Measurements from ENCODE around the gene NRCAM. TPM values are rescaled to one million over a fixed set of nuclear protein-coding genes. Genes with fewer than 3 reads are reported as not detected.

Gene NRCAM
- total and polyA plus RNA-seq, 10 of the 15 experiments (the other 5 are each of a cell fraction or from before 2014, with no cell fraction given) = 0.30 to 2.0 (median 1.0) TPM

DNA sequence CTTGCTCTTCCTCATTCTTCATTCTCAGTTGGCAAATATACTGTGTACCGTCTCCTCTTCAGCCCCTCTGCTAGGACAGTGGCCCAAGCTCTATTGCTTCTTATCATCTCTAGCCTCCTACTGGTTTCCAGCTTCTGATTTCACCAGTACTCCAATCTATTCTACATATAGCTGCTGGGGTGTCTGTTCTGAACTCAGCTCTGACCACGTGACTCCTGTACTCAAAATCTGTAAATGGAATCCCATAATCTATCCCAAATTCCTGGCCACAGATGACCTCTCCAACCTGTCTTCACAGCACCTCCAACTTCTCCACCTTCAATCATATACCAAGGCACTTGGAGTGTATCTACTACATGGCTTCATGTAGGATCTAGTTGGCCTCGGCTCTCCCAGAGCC lies 152.9 kb downstream of the NRCAM start (continued):
- TF ChIP-seq, protein P1, sequence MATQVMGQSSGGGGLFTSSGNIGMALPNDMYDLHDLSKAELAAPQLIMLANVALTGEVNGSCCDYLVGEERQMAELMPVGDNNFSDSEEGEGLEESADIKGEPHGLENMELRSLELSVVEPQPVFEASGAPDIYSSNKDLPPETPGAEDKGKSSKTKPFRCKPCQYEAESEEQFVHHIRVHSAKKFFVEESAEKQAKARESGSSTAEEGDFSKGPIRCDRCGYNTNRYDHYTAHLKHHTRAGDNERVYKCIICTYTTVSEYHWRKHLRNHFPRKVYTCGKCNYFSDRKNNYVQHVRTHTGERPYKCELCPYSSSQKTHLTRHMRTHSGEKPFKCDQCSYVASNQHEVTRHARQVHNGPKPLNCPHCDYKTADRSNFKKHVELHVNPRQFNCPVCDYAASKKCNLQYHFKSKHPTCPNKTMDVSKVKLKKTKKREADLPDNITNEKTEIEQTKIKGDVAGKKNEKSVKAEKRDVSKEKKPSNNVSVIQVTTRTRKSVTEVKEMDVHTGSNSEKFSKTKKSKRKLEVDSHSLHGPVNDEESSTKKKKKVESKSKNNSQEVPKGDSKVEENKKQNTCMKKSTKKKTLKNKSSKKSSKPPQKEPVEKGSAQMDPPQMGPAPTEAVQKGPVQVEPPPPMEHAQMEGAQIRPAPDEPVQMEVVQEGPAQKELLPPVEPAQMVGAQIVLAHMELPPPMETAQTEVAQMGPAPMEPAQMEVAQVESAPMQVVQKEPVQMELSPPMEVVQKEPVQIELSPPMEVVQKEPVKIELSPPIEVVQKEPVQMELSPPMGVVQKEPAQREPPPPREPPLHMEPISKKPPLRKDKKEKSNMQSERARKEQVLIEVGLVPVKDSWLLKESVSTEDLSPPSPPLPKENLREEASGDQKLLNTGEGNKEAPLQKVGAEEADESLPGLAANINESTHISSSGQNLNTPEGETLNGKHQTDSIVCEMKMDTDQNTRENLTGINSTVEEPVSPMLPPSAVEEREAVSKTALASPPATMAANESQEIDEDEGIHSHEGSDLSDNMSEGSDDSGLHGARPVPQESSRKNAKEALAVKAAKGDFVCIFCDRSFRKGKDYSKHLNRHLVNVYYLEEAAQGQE (IDR thresholded peaks at IDR 0.05; ENCODE audit: low read depth, low read length) = no peak
- TF ChIP-seq, protein P2, sequence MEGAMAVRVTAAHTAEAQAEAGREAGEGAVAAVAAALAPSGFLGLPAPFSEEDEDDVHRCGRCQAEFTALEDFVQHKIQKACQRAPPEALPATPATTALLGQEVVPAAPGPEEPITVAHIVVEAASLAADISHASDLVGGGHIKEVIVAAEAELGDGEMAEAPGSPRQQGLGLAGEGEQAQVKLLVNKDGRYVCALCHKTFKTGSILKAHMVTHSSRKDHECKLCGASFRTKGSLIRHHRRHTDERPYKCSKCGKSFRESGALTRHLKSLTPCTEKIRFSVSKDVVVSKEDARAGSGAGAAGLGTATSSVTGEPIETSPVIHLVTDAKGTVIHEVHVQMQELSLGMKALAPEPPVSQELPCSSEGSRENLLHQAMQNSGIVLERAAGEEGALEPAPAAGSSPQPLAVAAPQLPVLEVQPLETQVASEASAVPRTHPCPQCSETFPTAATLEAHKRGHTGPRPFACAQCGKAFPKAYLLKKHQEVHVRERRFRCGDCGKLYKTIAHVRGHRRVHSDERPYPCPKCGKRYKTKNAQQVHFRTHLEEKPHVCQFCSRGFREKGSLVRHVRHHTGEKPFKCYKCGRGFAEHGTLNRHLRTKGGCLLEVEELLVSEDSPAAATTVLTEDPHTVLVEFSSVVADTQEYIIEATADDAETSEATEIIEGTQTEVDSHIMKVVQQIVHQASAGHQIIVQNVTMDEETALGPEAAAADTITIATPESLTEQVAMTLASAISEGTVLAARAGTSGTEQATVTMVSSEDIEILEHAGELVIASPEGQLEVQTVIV (IDR thresholded peaks at IDR 0.05; ENCODE audit: borderline replicate concordance, partially characterized antibody) = no peak
- no peak for TF ChIP-seq CEBPB (IDR thresholded peaks at IDR 0.05; ENCODE audit: borderline replicate concordance in 1 of 2, low read depth in 2 of 2, low read length in 2 of 2)
- TF ChIP-seq, protein P3, sequence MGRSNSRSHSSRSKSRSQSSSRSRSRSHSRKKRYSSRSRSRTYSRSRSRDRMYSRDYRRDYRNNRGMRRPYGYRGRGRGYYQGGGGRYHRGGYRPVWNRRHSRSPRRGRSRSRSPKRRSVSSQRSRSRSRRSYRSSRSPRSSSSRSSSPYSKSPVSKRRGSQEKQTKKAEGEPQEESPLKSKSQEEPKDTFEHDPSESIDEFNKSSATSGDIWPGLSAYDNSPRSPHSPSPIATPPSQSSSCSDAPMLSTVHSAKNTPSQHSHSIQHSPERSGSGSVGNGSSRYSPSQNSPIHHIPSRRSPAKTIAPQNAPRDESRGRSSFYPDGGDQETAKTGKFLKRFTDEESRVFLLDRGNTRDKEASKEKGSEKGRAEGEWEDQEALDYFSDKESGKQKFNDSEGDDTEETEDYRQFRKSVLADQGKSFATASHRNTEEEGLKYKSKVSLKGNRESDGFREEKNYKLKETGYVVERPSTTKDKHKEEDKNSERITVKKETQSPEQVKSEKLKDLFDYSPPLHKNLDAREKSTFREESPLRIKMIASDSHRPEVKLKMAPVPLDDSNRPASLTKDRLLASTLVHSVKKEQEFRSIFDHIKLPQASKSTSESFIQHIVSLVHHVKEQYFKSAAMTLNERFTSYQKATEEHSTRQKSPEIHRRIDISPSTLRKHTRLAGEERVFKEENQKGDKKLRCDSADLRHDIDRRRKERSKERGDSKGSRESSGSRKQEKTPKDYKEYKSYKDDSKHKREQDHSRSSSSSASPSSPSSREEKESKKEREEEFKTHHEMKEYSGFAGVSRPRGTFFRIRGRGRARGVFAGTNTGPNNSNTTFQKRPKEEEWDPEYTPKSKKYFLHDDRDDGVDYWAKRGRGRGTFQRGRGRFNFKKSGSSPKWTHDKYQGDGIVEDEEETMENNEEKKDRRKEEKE (IDR thresholded peaks at IDR 0.05) = no peak
- TF ChIP-seq, protein P4, sequence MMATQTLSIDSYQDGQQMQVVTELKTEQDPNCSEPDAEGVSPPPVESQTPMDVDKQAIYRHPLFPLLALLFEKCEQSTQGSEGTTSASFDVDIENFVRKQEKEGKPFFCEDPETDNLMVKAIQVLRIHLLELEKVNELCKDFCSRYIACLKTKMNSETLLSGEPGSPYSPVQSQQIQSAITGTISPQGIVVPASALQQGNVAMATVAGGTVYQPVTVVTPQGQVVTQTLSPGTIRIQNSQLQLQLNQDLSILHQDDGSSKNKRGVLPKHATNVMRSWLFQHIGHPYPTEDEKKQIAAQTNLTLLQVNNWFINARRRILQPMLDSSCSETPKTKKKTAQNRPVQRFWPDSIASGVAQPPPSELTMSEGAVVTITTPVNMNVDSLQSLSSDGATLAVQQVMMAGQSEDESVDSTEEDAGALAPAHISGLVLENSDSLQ (IDR thresholded peaks at IDR 0.05) = no peak
- TF ChIP-seq RELA (IDR thresholded peaks at IDR 0.05; ENCODE audit: borderline replicate concordance, partially characterized antibody) = no peak
- no peak for TF ChIP-seq BACH1 (IDR thresholded peaks at IDR 0.05; ENCODE audit: borderline replicate concordance)
- TF ChIP-seq CHD2 (IDR thresholded peaks at IDR 0.05; ENCODE audit: borderline replicate concordance, low read depth, low read length) = no peak
